ENCODE results near the gene TMEM19.

The TMEM19 gene

GRCh38 chr12:71664411-71665089 is 21.3 kb upstream of the TMEM19 start:
- no peak for DNase-seq (ENCODE audit: low spot score)
- TF ChIP-seq, protein P1, sequence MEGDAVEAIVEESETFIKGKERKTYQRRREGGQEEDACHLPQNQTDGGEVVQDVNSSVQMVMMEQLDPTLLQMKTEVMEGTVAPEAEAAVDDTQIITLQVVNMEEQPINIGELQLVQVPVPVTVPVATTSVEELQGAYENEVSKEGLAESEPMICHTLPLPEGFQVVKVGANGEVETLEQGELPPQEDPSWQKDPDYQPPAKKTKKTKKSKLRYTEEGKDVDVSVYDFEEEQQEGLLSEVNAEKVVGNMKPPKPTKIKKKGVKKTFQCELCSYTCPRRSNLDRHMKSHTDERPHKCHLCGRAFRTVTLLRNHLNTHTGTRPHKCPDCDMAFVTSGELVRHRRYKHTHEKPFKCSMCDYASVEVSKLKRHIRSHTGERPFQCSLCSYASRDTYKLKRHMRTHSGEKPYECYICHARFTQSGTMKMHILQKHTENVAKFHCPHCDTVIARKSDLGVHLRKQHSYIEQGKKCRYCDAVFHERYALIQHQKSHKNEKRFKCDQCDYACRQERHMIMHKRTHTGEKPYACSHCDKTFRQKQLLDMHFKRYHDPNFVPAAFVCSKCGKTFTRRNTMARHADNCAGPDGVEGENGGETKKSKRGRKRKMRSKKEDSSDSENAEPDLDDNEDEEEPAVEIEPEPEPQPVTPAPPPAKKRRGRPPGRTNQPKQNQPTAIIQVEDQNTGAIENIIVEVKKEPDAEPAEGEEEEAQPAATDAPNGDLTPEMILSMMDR (IDR thresholded peaks at IDR 0.05; ENCODE audit: extremely low read depth, missing control alignments), result no peak

GRCh38 chr12:71665090-71665463 is 20.8 kb upstream of the TMEM19 start:
- no peak for DNase-seq (ENCODE audit: low spot score)
- TF ChIP-seq, protein P1 (IDR thresholded peaks at IDR 0.05; ENCODE audit: extremely low read depth, missing control alignments), result no peak

DNA sequence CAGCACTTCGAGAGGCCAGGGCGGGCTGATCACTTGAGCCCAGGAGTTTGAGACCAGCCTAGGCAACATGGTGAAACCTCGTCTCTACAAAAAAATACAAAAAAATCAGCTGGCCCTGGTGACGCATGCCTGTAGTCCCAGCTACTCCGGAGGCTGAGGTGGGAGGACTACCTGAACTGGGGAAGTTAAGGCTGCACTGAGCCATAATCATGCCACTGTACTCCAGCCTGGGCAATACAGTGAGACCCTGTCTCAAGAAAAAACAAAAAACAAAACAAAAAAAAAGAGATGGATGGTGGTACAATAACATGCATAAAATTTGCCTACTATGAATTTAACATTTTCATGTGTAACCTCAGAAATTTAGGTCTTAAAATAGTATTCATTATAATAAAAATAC is 19.6 kb upstream of the TMEM19 start:
- TF ChIP-seq, protein P1 (IDR thresholded peaks at IDR 0.05; ENCODE audit: extremely low read depth, missing control alignments), result no peak
- DNase-seq (ENCODE audit: low spot score), result no peak

- TF ChIP-seq, protein P1 (IDR thresholded peaks at IDR 0.05; ENCODE audit: extremely low read depth, missing control alignments), result no peak
- DNase-seq (ENCODE audit: low spot score), result no peak
Observed at GRCh38 chr12:71671311-71671710, 14.6 kb upstream of the TMEM19 start.

DNA sequence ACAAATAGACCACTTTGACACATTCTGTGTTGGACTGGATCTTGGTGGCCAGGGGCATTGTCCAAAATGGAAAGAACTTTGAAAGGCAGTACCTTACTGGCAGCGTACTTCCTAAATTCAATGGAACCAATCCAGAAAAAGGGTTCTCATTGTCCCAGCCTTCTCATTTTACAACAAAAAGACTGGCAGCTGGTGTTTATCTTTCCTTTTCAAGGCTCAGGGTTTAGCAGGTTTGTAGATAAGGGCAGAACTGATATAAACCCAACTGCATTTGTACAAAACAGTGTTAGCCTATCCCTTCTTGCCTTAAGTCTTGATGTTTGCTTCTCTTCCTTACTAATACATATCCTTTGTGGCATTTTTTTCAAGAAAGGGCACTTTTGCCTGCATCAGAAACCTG is 14.1 kb upstream of the TMEM19 start:
- TF ChIP-seq, protein P1 (IDR thresholded peaks at IDR 0.05; ENCODE audit: extremely low read depth, missing control alignments), result no peak
- DNase-seq (ENCODE audit: low spot score), result no peak

- TF ChIP-seq, protein P1 (IDR thresholded peaks at IDR 0.05; ENCODE audit: extremely low read depth, missing control alignments), result no peak
Observed at GRCh38 chr12:71682466-71682865, 3.4 kb upstream of the TMEM19 start.

GRCh38 chr12:71683633-71684032 is 2.2 kb upstream of the TMEM19 start:
- no peak for DNase-seq (ENCODE audit: low spot score)
- TF ChIP-seq, protein P1 (IDR thresholded peaks at IDR 0.05; ENCODE audit: extremely low read depth, missing control alignments), result no peak

More at GRCh38 chr12:71682466-71682865, 3.4 kb upstream of the TMEM19 start:
- DNase-seq (ENCODE audit: low spot score), result no peak
